ENCODE data around the gene CCDC40.

The CCDC40 gene

DNA sequence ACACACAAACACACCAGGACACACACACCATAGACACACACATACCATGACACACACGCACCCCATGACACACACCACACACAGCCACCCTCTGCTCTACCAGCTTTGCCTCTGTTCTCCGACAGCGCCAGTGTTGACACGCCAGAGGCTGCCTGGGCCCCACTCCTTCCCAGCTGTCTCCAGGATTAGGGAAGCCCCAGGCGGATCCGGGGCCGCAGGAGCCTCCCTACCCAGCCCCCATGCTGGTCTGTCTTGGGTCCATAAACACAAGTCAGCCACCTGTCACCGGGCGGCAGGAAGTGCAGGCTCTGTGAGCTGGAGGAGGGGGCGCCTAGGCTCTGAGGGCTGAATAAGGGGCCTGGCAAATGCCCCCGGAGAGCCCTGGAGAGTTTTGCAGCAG is 11.3 kb upstream of the CCDC40 start:
- TF ChIP-seq, protein P1, sequence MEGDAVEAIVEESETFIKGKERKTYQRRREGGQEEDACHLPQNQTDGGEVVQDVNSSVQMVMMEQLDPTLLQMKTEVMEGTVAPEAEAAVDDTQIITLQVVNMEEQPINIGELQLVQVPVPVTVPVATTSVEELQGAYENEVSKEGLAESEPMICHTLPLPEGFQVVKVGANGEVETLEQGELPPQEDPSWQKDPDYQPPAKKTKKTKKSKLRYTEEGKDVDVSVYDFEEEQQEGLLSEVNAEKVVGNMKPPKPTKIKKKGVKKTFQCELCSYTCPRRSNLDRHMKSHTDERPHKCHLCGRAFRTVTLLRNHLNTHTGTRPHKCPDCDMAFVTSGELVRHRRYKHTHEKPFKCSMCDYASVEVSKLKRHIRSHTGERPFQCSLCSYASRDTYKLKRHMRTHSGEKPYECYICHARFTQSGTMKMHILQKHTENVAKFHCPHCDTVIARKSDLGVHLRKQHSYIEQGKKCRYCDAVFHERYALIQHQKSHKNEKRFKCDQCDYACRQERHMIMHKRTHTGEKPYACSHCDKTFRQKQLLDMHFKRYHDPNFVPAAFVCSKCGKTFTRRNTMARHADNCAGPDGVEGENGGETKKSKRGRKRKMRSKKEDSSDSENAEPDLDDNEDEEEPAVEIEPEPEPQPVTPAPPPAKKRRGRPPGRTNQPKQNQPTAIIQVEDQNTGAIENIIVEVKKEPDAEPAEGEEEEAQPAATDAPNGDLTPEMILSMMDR (IDR thresholded peaks at IDR 0.05; ENCODE audit: insufficient read depth, low read length, poor library complexity, severe bottlenecking), result no peak
- no peak for DNase-seq (ENCODE audit: extremely low read depth, insufficient read length)
- H3K4me3 ChIP-seq (replicated peaks; ENCODE audit: low read depth, low read length), result no peak overlapping the region
- H3K27me3 ChIP-seq (replicated peaks; ENCODE audit: control insufficient read depth, insufficient read depth, low read length), result no peaks in the 10 kb centered on the region; the same call in 1 of the 2 replicates
- no peaks in the 10 kb centered on the region for H3K36me3 ChIP-seq (ENCODE audit: control insufficient read depth, insufficient read depth, low read length)

DNA sequence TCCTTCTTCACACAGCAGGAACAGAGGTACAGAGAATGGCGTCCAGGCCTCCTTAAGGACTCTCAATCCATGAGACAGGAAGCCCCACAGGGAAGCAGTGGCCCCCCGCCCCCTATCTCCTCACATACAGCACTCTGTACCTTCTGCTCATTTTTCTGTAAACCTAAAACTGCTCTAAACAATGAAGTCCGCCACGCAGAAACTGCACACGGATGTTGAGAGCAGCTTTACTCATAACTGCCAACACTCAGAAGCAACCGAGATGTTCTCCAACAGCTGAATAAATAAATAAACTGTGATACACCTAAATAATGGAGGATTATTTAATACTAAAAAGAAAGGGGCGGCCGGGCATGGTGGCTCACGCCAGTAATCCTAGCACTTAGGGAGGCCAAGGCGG is 10.6 kb upstream of the CCDC40 start:
- TF ChIP-seq, protein P1 (IDR thresholded peaks at IDR 0.05; ENCODE audit: insufficient read depth, low read length, poor library complexity, severe bottlenecking), result no peak
- Histone ChIP-seq H3K4me3 (replicated peaks; ENCODE audit: low read depth, low read length) (no peak overlapping the region), H3K36me3 (ENCODE audit: control insufficient read depth, insufficient read depth, low read length) (no peaks in the 10 kb centered on the region), H3K27me3 (replicated peaks; ENCODE audit: control insufficient read depth, insufficient read depth, low read length) (no peaks in the 10 kb centered on the region; the same call in 1 of the 2 replicates)
- DNase-seq (ENCODE audit: extremely low read depth, insufficient read length), result no peak

DNA sequence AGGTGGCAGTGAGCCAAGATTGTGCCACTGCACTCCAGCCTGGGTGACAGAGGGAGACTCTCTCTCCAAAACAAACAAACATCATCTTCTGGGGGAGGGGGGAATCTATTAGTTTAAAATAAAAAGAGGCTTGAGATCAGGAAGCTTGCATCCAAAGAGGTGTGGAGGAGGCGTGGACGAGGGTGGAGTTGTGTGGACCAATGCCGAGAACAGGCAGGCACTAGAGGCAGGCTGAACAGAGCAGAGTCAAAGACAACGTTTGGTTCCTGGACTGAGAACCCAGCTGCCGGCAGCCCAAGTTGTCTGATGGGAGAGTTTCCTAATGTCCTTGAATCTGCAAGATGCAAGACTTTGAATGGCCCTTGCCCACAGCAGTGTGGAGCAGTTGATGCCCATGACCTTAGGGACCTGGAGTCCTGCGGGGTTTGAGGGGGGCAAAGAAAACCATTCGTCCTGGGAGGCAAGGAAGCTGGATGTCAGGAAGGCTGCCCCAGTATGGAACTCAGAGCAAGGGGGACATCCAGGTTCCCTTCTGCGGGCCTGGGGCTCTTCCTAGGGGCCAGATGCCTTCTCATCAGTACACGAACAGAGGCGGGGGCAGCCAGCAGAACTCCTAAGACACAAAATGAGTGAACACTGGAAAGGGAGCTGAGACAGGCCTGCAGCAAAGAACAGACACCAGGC is 9.9 kb upstream of the CCDC40 start:
- H3K36me3 ChIP-seq (ENCODE audit: control insufficient read depth, insufficient read depth, low read length), result no peaks in the 10 kb centered on the region
- TF ChIP-seq, protein P1 (IDR thresholded peaks at IDR 0.05; ENCODE audit: insufficient read depth, low read length, poor library complexity, severe bottlenecking), result no peak
- DNase-seq (ENCODE audit: extremely low read depth, insufficient read length), result no peak
- no peak overlapping the region for H3K4me3 ChIP-seq (replicated peaks; ENCODE audit: low read depth, low read length)
- no peaks in the 10 kb centered on the region; the same call in 1 of the 2 replicates for H3K27me3 ChIP-seq (replicated peaks; ENCODE audit: control insufficient read depth, insufficient read depth, low read length)

DNA sequence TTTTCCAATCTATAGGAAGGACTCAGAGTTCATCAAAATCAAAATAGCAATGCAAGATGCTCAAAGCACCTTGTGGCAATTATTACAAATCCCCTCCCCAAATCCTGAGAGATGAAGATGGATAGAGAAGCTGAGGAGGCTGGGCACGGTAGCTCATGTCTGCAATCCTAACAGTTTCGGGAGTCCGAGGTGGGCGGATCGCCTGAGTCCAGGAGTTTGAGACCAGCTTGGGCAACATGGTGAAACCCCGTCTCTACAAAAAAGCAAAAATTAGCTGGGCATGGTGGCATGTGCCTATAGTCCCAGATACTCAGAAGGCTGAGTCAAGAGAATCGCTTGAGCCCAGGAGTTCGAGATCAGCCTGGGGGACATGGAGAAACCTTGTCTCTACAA is 9.4 kb upstream of the CCDC40 start:
- Histone ChIP-seq H3K27me3 (replicated peaks; ENCODE audit: control insufficient read depth, insufficient read depth, low read length) (no peaks in the 10 kb centered on the region), H3K4me3 (replicated peaks; ENCODE audit: low read depth, low read length) (no peak overlapping the region), H3K36me3 (ENCODE audit: control insufficient read depth, insufficient read depth, low read length) (no peaks in the 10 kb centered on the region)
- TF ChIP-seq, protein P1 (IDR thresholded peaks at IDR 0.05; ENCODE audit: insufficient read depth, low read length, poor library complexity, severe bottlenecking), result no peak
- no peak for DNase-seq (ENCODE audit: extremely low read depth, insufficient read length)

DNA sequence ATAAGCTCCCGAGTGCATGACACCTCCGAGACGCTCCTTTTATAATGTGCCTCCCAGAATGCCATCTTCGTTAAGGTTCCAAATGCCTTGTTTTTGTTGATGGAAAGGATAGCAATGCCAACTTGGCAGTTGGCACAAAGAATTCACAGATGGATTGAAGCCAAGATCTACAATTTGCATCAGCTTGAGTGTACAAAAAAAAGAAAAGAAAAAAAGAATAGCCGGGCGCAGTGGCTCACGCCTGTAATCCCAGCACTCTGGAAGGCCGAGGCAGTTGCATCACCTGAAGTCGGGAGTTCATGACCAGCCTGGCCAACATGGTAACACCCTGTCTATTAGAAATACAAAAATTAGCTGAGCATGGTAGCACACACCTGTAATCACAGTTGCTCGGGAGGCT is 8.4 kb upstream of the CCDC40 start:
- Histone ChIP-seq H3K4me3 (replicated peaks; ENCODE audit: low read depth, low read length) (no peak overlapping the region), H3K36me3 (ENCODE audit: control insufficient read depth, insufficient read depth, low read length) (no peaks in the 10 kb centered on the region), H3K27me3 (replicated peaks; ENCODE audit: control insufficient read depth, insufficient read depth, low read length) (no peaks in the 10 kb centered on the region)
- DNase-seq (ENCODE audit: extremely low read depth, insufficient read length), result no peak
- TF ChIP-seq, protein P1 (IDR thresholded peaks at IDR 0.05; ENCODE audit: insufficient read depth, low read length, poor library complexity, severe bottlenecking), result no peak

Data from GM06990 (cell line).